NCI-H2107 treated with DMSO at 0.1 percent for 48 hours (cell line): Measurements from ENCODE around the gene PTPRG.

Experiments used
- DNase-seq: peaks from one replicate; lab custom pipeline; 2025; ENCODE audit not compliant: unreplicated experiment; lab: John Stamatoyannopoulos, UW

Gene PTPRG

DNA sequence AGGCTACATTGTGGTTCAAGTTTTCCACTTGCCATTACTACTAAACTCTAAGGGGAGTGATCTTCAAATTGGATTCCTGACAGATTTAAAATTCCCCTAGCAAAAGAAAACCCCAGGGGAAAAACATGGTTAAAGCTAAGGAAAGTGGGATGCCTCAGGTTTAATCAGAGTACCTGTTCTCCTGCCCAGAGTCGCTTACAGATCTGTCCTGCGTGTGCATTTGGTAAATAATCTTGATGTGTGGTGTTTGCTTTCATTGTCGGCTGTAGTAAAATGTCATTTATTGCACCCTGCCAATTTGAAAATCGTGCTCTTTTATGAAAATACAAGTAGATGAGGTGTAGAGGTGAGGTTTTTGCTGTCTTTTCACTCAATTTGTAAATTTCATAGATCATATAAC lies 323.4 kb downstream of the PTPRG start:
- DNase-seq, result no peak

DNA sequence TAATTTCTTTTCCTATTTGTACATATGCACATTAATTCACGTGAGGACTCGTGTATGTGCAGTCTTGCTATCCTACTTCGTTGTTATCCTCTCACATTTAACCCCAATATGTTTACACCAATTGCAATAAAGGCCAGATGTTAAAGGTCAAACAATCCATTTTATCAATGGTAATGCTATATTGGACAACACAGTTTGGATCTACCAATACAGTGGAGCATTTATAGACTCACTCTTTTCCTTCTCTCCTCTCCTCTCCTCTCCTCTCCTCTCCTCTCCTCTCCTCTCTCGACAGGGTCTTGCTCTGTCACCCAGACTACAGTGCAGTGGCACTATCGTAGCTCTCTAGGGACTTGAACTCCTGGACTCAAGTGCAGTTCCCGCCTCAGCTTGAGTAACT lies 324.0 kb downstream of the PTPRG start:
- DNase-seq, result no peak

DNA sequence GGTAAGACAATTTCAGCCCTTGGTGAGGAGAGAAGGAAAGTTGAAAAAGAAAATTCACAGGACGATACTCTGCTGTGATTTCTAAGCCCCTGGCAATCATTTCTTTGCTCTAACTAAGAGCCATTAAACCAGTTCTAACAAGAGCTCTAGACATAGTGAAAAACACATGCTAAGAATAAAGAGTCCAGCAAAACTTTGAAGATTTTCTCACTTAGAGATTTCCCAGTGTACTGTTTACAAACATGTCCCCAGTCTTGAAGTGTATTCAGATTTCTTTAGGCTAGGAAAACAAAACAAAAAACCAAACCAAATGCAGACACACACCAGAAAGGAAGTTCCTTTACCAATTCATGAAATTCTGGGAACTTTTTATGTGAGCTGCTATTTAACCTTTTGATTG lies 325.8 kb downstream of the PTPRG start:
- no peak for DNase-seq

DNA sequence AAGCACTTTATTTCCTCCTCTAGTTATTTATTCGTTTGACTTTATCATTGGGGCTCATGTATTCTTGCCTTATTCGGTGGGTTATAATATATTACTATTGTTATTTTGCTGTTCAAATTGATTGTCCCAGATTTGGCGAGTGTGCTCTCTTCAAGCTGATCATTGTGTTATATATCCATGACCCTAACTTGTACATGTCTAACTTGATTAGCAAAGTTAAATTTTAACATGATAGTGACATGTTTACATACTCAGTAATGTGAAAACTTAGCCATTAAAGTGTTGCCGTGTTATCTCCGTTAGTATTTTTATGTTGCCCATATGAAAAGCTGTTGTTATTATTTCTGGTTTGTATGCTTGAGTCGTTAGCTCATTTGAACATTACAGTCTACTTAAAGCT lies 327.9 kb downstream of the PTPRG start:
- no peak for DNase-seq

DNA sequence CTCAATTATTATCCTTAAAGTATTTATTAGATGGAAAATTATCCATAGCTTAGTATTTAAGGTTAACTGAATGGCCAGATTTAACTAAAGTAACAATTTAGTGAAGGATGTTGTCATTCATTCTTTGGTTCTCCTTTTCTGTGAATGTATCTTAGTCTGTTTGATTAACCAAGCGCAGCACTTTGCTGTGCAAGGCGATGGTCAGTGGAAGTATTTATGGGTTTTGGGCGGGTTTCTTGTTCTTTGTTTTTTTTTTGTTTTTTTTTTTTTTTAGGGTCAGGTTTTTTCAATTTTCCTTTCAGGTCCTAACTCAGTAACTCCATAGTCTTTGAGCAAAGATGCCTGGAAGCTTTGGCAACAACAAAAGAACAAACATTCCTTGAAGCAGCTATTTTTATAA lies 328.8 kb downstream of the PTPRG start:
- no peak for DNase-seq

DNA sequence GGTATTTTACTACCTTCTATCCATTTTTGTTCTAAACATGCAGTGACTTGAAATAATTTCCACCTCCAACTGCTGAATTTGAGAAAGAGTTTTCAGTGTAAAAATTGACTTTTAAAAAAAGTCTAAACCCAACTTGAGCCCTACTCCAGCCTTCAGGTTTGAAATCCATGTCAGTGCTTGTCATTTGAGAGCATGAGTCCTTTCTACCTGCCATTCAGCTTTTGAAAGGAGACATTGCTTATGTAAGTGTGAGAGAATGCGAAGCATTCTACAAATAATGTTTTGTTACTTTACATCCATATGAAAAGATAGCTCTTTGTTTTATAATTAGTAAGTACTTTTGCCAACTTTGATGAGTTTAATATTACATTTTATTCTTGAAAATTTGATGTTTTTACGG lies 329.2 kb downstream of the PTPRG start:
- no peak for DNase-seq

DNA sequence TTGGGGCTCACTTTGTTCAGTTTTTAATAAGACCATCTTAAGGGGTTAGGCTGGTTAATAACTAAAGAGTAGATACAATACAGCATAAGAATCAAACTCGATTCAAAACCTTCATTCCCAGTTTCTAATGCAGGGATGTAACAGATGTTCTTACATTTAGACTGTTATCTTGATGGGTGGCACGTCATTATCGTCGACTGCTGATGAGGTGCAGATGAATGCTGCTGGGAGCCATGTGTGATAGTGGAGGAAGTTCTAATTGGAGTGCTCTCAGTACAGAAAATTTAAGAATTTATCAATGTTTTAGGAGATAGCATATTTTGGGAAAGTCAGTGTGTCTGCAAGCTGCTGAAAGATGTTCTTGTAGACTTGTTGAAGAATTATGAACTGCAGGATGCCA lies 331.5 kb downstream of the PTPRG start:
- no peak for DNase-seq

DNA sequence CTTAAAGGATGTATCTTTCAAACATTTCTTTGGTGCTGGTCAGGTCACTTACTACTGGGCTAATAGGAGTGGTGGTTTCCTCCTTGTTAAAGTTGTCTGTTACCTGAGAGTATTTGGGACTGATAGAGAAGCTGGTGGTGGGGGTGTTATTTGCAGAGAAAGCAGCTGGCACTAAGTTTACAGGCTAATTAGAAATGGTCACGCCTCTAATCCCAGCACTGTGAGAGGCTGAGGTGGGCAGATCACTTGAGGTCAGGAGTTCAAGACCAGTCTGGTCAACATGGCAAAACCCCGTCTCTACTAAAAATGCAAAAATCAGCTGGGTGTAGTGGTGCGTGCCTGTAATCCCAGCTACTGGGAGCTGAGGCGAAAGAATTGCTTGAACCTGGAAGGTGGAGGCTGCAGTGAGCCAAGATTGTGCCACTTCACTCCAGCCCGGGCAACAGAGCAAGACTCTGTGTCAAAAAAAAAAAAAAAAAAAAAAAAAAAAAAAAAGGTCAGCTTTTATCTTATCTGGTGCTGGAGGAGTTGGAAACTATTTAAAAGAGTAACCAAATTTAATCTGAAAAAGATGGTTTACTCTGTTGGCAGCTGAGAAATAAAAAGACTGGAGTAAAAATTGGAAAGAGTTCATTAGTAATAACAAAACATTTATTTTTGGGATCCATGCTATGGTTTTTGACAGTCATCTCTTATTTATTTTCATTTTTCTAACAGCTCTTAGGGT lies 332.6 kb downstream of the PTPRG start:
- no peak for DNase-seq

DNA sequence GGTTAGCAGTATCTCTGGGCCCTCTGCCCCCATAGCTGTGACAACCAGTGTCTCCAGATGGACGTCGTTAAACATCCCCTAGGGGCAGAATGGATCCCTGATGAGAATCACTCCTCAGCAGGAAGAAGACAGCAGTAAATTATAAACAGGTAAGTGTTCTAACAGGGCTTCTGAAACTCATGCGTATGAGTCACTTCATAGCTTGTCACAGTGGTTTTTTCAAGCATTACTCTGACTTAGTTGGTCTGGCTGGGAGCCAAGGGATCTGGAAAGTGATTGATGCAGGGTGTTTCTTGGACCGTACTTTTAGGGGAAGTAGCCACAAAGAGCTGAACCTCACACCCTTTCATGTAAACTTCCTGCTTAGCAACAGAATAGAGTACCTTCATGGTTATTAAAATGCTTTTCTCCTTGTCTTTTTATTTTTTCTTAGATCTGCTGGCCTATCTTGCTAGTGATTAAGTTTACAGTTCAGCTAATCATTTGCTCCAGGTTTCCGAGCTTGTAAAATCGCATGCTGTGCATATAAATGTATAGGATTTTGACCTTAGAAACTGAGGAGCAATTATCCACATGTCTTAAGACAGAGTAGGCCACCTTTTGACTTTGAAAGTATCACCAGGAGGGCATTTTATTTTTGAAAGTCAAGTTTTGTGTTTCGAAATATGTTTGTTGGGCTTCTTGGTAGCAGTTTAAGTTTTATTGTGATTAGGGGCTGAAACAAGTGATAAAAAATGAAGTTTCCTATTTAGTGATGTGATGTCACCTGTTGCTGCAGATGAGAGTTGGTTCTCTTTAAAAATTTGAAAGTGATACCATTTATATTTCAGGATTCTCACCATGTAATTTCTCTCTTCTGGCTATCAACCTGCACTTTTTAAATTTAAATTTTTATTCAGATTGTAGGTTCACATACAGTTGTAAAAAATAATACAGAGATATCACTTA lies 333.9 kb downstream of the PTPRG start:
- peak; percentile 64 for DNase-seq

DNA sequence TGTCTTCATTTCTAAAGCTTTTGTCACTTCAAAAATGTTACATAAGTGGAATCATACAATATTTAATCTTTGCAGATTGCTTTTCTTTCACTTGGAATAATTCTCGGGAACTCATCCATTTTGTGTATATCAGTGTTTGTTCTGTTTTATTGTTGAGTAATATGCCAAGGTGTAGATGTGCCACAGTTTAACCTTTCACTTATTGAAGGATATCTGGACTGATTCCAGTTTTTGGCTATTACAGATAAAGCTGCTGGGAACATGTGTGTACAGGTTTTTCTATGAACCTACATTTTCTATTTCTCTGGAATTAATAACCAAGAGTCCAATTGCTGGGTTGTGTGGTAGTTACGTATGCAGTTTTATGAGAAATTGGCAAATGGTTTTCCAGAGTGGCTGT lies 334.9 kb downstream of the PTPRG start:
- no peak for DNase-seq

DNA sequence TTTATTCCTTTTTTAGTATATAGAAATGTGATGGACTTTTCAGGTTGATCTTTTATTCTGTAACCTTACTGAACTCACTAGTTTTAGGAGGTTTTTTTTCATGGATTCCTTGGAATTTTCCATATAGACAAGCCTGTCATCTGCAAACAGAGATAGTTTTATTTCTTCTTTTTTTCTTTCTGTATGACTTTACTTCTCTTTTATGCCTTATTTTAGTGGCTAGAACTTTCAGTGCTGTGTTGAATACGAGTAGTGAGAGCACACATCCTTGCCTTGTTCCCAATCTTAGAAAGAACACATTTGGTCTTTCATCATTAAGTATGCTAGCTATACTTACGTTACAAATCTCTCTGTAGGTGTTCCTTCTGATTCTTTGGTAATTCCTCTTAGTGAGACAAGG lies 336.5 kb downstream of the PTPRG start:
- no peak for DNase-seq

DNA sequence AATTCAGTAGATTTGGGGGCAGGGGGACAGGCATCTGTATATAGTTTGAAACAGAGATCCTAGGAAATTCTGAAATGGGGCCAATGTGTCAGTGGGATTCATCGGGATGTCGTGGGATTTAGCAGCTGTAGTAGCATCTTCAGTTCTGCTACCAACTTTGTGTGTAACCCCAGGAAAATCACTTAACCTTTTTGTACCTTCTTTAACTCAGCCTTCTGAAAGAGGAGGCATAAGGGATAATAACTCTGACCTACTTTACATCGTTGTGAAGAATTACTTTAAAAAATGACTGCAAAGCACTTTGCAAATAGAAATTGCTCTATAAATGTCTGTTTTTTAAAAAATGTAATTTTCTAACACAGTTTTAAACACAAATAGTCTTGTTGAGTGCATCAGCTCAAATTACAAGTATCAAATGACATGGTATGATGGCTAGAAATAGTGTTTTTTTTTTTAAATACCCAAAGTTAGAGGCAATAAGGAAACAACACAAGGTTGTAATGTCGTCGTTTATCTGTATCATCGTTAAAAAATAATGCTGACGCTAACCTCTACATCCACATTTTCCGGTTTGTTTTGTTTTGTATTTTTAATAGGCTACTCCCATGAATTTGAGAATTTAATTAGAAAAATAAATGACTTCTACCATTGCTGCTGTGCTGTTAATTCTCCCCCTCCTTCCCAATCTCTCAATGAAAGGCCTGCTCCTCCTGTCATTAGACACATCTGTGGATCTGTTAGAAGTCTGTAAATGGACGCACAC lies 338.5 kb downstream of the PTPRG start:
- DNase-seq, result peak; percentile 43

DNA sequence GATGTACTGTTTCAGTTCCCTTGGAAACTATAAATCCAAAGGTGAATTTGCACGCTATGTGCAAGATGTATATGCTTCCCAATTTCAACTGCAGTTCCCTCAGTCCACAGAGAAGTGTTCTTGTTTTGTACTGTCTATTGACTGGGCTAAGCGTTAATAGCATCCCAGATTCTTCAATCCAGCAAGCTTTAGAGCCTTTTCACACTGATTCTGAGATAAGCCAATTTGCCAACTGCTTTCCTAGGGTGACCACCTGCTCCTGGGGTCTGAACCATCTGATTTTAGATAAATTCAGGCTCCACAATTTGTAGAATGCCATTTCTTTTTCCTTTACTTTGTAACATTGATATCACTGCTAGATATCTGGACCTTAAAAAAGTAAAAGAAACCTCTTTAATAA lies 340.1 kb downstream of the PTPRG start:
- DNase-seq, result no peak

DNA sequence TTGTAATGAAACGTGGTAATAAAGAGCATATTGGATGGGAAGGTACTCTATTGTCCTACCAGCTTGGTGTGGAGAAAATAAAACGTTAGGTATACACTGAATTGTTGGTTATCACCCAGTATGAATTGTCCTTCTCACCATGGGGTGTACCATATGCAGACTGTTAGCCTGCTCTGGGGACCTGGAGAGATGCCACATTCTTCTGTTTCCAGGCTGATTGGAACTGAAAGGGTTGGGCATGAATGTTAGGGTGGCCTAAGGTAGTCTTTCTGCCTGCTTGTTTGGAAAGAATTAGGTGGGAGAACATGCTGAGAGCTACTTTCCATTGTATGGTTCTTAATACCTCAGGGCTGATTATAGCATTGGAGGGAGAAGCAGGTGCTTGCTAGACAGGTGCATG lies 340.6 kb downstream of the PTPRG start:
- DNase-seq, result peak; percentile 99

DNA sequence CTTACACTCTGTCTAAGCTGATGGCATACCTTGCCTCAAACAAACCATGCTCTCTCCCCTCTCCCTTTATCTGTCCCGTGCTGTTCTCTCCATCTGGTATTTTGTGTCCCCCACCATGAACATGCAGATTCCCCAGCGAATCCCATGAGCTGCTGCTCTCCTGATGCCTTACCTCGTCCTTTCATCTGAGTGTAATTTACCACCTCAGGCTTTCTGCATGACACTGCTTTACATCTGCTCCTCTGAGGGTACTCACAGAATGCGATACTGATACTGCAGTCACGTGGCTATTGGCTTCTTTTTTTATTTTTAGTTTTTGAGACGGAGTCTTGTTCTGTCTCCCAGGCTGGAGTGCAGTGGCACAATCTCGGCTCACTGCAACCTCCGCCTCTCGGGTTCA lies 341.7 kb downstream of the PTPRG start:
- DNase-seq, result peak; percentile 47

DNA sequence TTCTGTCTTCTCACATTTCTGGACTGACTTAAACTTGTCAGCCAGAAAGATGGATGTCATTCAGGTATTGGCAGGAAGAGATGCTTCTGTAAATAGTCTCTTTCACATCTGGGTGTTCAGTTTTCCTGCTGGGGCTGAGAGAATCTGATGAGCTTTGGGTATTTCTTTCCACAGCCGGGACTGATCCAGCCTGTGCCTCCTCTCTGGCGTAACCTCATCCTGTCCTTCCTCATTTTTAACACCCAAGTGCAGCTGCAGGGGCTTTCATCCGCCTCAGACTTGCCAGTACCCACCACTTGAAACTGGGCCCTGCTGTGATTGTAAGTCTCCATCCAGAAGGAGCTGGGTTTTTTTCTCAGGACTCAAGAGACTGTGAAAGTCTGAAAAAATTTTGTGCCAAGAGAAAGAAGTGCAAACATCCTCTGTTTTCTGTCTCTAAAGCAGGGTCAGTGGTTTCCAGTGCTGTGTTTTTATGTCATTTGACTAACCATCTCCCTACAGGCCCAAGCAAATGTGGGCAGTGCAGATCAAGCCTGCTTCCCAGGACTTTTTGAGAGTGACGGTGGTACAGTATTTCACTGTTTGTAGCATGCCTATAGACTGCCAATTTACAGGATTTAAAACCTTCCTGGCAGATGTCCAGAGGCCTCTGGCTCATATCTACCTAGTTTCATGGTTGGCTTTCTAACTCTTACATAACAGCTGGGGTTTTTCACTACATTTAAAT lies 342.7 kb downstream of the PTPRG start:
- DNase-seq, result peak; percentile 58

DNA sequence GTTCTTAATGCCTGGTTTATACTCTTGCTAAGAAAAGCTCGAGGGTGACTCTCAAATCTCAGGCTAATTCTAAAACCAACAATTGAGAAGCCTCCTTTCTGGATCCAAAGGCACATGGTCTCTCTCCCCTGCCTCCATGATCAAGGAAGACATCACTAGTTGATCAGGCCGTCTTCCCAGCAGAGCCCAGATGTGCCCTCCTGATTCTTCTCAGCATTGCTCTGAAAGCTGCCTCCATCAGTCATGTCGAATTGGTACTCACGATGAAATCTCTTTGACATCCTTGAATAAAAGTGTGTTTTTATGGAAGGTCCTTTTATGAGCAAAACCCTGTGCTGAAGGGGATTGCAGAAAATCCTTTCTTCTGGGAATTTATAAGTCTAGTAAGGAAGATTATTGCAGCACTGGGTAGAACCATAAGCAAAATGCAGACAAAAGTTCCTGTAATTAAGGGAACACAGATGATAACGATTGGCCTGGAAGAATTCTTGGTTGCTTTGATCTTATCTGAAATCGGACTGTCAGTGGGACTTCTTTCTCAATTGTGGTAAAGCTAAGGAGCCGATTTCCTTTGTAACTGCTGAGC lies 345.9 kb downstream of the PTPRG start:
- no peak for DNase-seq

DNA sequence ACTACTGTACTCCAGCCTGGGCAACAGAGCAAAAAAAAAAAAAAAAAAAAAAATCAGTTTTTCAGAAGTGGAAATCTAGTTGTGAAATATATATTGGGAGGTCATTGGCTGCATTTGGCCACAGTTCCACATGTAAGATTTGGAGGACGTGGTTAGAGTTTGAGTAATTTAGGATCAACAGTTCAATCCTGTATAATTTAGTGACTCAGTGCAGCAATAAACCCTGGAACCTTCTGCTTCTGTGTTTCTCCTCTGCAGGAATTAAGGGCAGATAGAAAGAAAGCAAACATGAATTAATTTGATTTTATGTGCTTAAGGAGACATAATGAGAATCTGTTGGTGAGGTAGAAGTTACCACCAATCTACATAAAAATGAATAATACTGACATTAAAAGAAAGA lies 347.0 kb downstream of the PTPRG start:
- DNase-seq, result no peak

DNA sequence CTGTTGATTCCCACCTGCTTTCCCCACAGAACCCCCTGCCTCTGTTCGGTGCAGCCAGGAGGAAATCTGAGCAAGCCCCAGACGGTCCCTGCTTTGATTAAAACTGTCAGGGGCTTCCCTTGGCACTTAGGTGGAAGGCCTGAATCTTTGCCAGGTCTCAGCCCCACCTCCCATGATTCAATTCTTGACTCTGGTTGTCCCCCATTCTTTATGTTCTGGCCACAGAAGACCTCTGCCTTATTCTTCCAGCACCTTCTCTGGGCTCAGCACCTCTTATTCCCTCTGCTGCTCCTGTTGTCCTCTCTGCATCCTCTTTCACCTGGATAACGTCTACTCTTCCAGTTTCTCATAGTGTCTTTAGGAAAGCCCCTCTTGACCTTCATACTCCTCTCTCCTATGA lies 349.4 kb downstream of the PTPRG start:
- DNase-seq, result no peak

DNA sequence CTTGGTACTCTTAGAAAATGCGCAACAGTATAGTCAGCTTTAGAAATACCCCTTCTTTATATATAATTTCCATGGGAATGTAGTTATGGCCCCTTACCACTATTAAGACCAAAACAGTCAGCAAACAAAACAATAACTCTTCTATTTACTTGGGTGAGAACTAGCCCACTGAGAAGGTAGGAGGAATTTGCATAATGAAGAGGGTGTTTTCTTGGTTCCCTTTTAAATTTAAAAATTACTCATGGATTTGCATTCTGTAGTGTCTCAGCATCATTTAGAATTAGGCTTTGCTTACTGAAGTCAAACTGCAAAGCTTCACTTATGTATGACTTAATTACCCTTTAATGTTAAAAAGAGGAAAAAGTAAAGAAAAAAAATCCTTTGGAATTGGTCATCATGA lies 350.8 kb downstream of the PTPRG start:
- DNase-seq, result no peak

DNA sequence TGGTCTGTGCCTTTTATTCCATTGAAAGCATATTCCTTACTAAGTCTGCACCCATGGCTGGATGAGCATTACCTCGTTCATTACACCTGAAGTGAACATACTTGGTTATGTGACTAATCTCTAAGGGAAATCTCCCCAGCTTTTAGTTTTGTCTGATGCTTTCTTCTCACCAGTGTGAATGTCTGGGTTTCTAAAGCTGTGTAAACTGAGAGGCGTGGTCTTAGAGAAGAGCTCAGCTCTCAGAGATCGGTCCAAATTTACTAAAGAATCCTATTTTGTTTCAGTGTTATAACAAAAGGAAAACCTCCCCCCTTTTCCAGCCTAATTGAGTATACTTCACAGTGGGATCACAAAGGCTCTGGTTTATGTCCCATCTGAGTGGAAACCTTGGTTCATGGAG lies 352.3 kb downstream of the PTPRG start:
- DNase-seq, result no peak
